GM19324 (cell line): ENCODE measurements around the gene MAPK10.
A peak's percentile ranks its signal among the peaks of the same experiment; 100 is the strongest.
"Not testable (repeated sequence)": the region's sequence is repeated elsewhere in the genome, so short reads cannot be mapped to it uniquely, and the experiment has no call there.

Experiments used
- ATAC-seq: cut with Tn5 transposase; IDR thresholded peaks from one replicate; pipeline ENCODE4 v1.9.1; 2021; ENCODE audit warnings: mild to moderate bottlenecking, moderate library complexity; ENCODE audit not compliant: unreplicated experiment, low FRiP score

MAPK10 gene

DNA sequence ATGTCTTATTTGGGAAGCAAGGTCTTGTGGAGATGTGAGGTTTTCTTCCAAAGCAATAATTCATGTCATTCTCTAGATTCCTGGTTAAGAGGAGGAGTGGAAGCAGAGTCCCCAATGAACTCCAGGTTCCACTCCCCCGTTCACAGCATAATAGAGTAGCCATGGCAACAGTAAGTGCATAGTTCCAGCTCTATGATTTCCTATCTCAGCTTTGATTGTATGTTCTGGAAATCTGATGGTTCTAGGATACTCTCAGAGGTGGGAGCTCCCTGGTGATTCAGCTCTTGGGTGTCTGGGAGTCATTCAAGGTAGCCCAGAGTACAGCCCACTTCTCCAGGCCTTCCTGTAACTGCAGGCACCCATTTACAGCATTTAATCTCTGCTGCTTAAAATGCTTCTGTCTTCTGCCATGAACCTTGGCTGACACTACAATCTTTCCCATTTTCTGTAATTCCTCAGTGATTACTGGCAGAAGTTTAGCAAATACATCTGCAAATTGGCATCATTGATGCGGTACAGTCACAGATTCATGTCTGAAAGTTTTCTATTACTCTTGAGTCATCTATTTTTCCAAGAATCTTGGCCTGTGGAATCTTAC lies 242.0 kb downstream of the MAPK10 start:
- no peak for ATAC-seq

DNA sequence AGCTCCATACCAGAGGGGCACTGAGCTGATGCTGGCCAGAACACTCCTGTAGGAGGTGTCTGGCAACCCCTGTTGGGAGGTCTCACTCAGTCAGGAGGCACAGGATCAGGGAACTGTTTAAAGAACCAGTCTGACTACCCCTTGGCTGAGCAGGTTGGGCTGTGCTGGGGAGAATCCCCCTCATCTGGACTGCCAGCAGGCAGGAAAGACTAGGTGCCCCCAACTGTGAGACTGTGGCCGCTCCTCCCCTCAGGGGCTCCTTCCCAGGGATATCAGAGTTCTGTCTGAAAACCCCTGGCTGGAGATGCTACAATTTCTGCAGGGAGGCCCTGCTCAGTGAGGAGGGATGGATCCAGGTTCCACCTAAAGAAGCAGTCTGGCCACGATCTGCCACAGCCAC lies 245.3 kb downstream of the MAPK10 start:
- no peak for ATAC-seq

DNA sequence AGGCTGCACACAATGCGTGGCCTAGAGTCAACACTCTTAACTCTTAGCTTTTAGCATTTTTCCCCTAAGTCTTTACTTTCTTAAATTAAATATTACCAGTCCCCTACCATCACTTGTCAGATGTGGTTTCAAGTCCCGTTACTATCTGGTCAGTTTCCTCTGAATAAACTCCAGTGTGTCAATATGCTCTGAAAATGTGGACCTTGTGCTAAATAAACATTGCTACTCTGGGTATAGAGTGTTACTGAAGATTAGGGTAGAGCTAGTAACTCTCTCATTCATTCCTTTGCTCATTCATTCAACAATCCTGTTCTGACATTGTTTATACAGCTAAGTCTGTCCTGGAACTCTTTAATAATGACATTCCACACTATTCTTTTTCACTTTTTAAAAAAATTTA lies 251.0 kb downstream of the MAPK10 start:
- no peak for ATAC-seq

DNA sequence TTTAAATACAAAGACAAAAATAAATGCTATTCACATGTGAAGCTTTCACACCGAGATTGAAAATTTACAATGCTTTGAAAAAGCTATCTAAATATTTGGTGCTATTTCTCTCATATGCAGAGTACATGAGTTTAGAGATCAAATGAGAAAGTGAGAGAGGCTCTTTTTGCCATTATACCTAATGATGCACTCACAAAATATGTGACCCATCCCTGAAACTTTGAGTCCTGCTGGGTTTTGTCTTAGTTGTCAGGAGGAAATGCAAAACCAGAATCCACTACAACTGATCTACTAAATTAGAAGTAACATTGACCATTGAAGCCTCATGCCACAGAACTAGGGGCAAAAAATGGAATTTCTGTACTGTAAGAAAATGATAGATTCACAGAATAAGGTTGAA lies 251.7 kb downstream of the MAPK10 start:
- no peak for ATAC-seq

DNA sequence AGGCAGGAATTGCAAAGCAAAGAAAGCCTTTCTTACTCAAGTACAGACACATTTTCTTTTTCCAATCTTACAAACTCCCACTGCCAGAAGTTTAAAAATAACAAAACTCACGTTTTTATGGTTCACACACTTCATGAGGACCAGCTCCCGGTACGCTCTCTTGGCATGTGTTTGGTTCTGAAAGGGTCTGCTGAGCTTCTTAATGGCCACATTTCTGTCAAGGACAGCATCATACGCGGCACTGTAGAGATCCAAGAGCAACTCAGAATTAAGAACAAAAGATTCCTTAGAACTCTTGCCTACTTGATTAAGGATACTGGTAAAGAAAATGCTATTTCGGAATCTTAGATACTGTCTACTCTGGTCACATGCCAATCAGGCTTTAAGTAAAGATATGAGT lies 252.7 kb downstream of the MAPK10 start:
- ATAC-seq: no peak

GRCh38 chr4:86106475-86106874 lies 253.4 kb downstream of the MAPK10 start:
- ATAC-seq: no peak

GRCh38 chr4:86101841-86102240 lies 258.0 kb downstream of the MAPK10 start:
- ATAC-seq: no peak

DNA sequence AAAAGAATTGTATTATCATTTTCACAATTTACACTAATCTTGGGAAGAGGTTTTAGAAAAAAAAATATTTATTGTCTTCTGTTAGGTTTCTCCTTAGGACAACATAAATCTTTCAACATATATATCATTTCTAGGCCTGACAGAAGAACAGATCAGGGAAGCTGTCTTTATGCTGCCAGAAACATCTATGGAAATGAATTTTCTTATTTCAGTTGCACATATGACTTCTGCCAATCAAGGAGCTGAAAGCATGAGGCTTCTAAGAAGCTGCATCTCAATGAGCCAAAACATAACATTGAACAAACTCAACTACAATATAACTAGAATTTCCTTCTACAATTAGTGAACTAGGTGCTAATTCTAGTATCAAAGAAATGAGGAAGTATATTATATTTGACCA lies 258.4 kb downstream of the MAPK10 start:
- ATAC-seq: no peak

- ATAC-seq: no peak
Measured at GRCh38 chr4:86100539-86101215, 259.2 kb downstream of the MAPK10 start.

GRCh38 chr4:86099348-86099747 lies 260.5 kb downstream of the MAPK10 start:
- no peak for ATAC-seq

- peak; percentile 61 for ATAC-seq
Measured at GRCh38 chr4:86098691-86099090, 261.2 kb downstream of the MAPK10 start.

DNA sequence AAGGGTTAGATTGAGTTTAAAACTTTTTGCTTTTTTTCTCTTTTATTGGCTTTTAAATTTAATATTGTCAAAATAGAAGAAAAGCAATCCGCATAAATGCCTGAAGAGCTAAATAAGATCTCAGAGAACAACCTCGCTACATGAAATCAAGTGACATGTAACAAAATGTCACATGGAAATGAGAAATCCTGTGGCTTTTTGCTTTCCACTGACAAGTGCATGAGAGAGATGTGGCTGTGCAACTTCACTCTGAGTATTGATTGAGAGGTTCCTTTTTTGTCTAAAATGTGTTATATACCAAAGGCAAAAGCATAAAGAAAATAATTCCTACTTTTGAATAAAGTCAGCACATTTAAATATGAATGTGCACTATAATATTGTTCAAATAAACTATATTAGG lies 263.5 kb downstream of the MAPK10 start:
- no peak for ATAC-seq

DNA sequence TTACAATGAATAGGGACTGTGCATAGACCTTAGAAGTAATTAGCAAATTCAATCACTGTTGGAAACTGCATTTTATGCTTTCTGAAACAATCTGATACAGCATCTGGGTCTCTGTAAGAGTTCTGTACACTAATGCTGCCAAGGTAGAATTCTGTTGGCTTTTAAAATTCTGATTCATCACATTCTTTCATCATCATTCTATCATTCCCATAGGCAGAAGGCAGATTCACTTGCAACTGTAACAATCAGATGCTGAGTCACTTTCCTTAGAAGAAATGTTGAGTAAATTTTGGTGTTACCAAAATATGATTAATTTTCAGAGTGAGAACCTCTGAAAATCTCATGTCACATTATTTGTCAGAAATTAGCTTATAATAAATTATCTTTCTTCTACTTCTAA lies 267.2 kb downstream of the MAPK10 start:
- ATAC-seq: no peak

- ATAC-seq: no peak
Measured at GRCh38 chr4:86091201-86091600, 268.7 kb downstream of the MAPK10 start.

DNA sequence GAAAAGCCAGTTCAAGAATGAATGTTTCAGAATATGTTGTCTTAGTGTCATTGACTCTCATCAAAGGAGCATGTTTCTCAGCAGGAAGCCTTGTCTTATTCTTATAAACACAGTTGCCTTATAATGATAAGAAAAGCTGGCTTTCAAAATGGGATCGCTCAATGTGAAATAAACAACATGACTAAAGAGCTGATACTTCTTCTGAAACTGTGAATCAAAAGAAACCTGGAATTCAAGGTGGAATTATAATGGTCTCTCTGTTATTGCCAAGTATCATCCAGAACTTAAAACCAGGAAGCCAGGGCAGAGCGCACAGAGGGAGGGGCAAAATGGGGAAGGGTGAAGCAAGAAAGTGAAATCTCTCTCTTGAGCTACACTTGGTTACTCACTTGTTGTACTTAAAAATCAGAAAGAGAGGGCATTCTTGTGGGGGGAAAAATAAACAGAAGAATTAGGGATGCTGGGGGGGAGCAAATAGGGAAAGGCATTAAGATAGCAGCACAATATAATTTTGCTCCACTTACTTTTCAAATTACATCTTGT lies 270.0 kb downstream of the MAPK10 start:
- ATAC-seq: no peak

- no peak for ATAC-seq
Measured at GRCh38 chr4:86089053-86089452, 270.8 kb downstream of the MAPK10 start.

DNA sequence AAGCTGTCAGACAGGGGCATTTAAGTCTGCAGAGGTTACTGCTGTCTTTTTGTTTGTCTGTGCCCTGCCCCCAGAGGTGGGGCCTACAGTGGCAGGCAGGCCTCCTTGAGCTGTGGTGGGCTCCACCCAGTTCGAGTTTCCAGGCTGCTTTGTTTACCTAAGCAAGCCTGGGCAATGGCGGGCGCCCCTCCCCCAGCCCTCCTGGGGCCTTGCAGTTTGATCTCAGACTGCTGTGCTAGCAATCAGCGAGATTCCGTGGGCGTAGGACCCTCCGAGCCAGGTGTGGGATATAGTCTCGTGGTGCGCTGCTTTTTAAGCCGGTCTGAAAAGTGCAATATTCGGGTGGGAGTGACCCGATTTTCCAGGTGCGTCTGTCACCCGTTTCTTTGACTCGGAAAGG lies 284.1 kb downstream of the MAPK10 start:
- not testable (repeated sequence) for ATAC-seq

- ATAC-seq: no peak
Measured at GRCh38 chr4:86060341-86060740, 299.5 kb downstream of the MAPK10 start.

- no peak for ATAC-seq
Measured at GRCh38 chr4:86058621-86059020, 301.2 kb downstream of the MAPK10 start.

GRCh38 chr4:86055898-86056297 lies 304.0 kb downstream of the MAPK10 start:
- ATAC-seq: no peak

GRCh38 chr4:86054286-86055032 lies 305.4 kb downstream of the MAPK10 start:
- ATAC-seq: no peak

GRCh38 chr4:86050496-86050895 lies 309.4 kb downstream of the MAPK10 start:
- ATAC-seq: no peak
